Measurements from ENCODE around the gene C5AR1.
"Not testable (repeated sequence)": the region's sequence is repeated elsewhere in the genome, so short reads cannot be mapped to it uniquely, and the experiment has no call there.

C5AR1 gene

GRCh38 chr19:47284324-47284899 is 25.2 kb upstream of the C5AR1 start:
- DNase-seq (ENCODE audit: low spot score), result peak; percentile 78

GRCh38 chr19:47296036-47296435 is 13.6 kb upstream of the C5AR1 start:
- DNase-seq (ENCODE audit: low spot score), result peak; percentile 90

GRCh38 chr19:47300867-47301266 is 8.8 kb upstream of the C5AR1 start:
- DNase-seq (ENCODE audit: low spot score), result not testable (repeated sequence)

GRCh38 chr19:47302249-47302648 is 7.4 kb upstream of the C5AR1 start:
- no peak for DNase-seq (ENCODE audit: low spot score)

DNA sequence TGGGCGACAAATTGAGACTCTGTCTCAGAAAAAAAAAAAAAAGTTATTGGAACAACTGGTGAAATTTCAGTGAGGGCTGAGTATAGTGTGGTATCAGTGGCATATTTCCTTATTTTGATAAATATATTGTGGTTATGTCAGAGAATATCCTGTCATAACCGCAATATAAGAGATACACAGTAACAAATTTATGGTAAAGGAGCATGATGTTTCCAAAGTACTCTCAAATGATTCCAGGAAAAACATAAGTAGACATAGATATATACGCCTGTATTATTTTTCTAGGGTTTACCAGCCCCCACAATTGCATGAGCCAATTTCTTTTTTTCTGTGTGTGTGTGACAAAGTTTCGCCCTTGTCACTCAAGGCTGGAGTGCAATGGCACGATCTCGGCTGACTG is 5.7 kb upstream of the C5AR1 start:
- no peak for DNase-seq (ENCODE audit: low spot score)

DNA sequence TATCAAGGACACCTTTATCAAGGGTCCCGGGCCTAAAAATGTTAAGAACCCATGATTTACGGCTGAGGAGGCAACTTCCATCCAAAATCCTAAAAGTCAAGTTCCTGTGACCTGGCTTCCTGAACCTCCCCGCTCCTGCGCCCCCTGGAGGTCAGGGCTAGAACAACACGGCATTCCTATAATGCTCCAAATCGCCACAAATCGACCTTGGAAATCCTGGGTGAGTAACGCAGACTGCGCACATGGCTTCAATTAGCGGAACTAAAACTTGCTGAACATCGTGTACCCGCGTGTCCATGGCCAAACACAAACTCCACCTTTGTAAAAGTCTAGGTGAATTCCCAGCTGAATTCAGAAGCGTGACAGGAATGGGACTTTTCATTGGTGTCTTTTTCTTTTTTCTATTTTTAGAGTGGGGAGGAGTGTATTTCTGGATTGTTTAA is 4.3 kb upstream of the C5AR1 start:
- peak; percentile 54 for DNase-seq (ENCODE audit: low spot score)

DNA sequence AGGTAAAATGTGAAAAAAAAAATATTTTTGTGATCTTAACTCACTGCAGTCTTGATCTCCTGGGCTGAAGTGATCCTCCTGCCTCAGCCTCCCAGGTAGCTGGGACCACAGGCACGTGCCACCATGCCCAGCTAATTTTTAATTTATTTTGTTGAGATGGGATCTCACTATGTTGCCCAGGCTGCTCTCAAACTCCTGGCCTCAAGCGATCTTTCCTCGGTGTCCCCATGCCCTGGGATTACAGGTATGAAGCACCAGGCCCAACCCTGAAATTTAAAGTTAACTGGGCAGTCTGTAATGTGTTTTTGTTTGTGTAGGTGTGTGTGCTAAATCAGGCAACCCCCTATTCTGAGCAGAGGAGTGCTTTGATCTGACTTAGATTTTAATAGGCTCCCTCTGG is 3.4 kb upstream of the C5AR1 start:
- no peak for DNase-seq (ENCODE audit: low spot score)

GRCh38 chr19:47309038-47309437 is 623 bp upstream of the C5AR1 start:
- no peak for DNase-seq (ENCODE audit: low spot score)

- DNase-seq (ENCODE audit: low spot score), result no peak
Measured at GRCh38 chr19:47310323-47310722, 662 bp downstream of the C5AR1 start.

DNA sequence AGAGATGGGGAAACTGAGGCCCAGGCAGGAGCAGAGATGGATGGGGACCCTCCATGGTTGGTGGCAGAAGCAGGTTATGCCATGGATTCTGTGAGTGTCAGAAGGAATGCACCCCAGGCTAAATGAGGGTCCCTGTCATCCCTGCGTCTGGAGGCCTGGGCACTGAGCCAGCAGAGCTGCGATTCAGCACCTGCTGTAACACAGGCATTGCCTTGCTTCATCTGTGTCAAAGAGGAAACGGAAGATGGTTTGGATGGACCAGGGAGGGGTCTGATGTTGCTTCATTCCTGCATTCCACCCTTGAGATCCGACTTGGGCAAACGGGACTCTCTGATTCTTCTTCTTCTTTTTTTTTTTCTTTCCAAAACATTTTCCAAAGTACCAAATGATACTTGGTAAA is 1.2 kb downstream of the C5AR1 start:
- no peak for DNase-seq (ENCODE audit: low spot score)

DNA sequence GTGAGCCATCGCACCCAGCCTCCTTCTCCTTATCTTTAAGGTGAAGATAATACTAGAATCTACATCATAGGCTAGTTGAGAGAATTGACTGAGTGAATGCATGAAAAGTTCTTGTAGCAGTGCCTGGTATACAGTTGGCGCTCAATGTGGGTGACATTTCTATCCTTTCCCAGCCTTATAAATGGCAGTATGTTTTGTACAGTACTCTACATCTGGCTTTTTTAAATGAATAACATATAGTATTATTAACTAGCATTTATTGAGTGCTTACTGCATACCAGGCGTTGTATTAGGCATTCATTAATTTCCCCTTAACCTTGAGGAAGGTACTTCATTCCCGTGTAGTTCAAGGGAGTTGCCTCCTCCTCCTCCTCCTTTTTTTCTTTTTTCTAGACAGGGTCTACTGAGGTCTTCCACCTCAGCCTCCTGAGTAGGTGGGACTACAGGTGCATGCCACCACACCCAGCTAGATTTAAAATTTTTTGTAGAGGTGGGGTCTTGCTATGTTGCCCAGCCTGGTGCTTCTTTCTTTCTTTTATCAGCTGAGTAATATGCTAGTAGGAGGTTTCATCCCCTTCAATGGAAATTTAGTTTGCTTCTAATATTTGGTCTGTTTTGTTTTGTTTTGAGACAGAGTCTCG is 2.8 kb downstream of the C5AR1 start:
- DNase-seq (ENCODE audit: low spot score), result no peak

GRCh38 chr19:47313754-47314295 is 4.2 kb downstream of the C5AR1 start:
- no peak for DNase-seq (ENCODE audit: low spot score)

- DNase-seq (ENCODE audit: low spot score), result no peak
Measured at GRCh38 chr19:47315125-47315821, 5.6 kb downstream of the C5AR1 start.

DNA sequence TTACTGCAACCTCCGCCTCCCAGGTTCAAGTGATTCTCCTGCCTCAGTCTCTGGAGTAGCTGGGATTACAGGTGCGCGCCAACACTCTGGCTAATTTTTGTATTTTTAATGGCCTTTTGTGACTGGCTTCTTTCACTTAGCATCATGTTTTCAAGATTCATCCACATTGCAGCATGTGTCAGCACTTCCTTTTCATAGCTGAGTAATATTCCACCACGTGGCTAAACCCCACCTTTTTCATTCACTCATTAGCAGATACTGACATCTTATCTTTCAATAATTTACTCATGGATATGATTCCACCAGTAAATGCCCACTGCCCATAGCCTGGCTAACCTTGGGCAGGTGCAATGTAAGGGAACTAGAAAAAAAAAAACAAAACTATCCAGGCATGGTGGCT is 6.9 kb downstream of the C5AR1 start:
- DNase-seq (ENCODE audit: low spot score), result no peak

DNA sequence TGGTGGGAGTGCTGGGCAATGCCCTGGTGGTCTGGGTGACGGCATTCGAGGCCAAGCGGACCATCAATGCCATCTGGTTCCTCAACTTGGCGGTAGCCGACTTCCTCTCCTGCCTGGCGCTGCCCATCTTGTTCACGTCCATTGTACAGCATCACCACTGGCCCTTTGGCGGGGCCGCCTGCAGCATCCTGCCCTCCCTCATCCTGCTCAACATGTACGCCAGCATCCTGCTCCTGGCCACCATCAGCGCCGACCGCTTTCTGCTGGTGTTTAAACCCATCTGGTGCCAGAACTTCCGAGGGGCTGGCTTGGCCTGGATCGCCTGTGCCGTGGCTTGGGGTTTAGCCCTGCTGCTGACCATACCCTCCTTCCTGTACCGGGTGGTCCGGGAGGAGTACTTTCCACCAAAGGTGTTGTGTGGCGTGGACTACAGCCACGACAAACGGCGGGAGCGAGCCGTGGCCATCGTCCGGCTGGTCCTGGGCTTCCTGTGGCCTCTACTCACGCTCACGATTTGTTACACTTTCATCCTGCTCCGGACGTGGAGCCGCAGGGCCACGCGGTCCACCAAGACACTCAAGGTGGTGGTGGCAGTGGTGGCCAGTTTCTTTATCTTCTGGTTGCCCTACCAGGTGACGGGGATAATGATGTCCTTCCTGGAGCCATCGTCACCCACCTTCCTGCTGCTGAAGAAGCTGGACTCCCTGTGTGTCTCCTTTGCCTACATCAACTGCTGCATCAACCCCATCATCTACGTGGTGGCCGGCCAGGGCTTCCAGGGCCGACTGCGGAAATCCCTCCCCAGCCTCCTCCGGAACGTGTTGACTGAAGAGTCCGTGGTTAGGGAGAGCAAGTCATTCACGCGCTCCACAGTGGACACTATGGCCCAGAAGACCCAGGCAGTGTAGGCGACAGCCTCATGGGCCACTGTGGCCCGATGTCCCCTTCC is 10.5 kb downstream of the C5AR1 start:
- no peak for DNase-seq (ENCODE audit: low spot score)

DNA sequence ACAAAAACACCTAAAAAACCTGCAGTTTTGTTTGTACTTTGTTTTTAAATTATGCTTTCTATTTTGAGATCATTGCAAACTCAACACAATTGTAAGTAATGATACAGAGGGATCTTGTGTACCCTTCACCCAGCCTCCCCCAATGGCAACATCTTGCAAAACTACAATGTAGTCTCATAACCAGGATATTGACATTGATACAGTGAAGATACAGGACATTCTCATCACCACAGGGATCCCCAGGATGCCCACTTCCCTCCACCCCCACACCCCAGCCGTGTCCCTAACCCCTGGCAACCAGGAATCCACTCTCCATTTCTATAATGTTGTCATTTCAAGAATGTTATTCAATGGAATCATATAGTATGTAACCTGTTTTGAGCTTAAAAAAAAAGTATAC is 12.0 kb downstream of the C5AR1 start:
- no peak for DNase-seq (ENCODE audit: low spot score)

DNA sequence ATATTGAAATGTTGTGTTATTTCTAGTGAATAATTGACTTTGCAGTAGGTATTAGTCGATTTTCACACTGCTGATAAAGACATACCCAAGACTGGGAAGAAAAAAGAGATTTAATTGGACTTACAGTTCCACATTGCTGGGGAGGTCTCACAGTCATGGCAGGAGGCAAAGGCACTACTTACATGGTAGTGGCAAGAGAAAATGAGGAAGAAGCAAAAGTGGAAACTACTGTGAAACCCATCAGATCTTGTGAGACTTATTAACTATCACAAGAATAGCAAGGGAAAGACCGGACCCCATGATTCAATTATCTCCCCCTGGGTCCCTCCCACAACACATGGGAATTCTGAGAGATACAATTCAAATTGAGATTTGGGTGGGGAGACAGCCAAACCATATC is 12.4 kb downstream of the C5AR1 start:
- no peak for DNase-seq (ENCODE audit: low spot score)

- DNase-seq (ENCODE audit: low spot score), result no peak
Measured at GRCh38 chr19:47323409-47323808, 13.7 kb downstream of the C5AR1 start.

GRCh38 chr19:47323872-47324271 is 14.2 kb downstream of the C5AR1 start:
- no peak for DNase-seq (ENCODE audit: low spot score)

DNA sequence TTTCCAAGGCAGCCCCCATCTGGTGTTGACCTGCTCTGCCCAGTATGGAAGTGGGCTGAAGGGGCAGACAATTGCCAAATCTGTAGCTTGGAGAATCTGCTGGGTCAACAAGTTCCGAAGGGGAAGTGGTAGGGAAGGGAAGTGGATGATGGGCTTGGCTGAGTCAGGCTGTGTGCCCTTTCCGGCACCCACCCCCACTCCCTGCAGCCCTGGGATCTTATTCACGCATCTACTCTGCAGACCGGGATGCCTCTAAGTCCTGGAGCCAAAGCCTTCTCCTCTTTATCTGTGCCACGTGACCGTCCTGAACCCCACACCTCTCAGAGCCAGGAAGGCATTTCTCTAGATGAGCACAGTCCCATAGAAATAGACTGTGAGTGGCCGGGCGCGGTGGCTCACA is 14.8 kb downstream of the C5AR1 start:
- DNase-seq (ENCODE audit: low spot score), result no peak

GRCh38 chr19:47330466-47330869 is 20.8 kb downstream of the C5AR1 start:
- DNase-seq (ENCODE audit: low spot score), result no peak

DNA sequence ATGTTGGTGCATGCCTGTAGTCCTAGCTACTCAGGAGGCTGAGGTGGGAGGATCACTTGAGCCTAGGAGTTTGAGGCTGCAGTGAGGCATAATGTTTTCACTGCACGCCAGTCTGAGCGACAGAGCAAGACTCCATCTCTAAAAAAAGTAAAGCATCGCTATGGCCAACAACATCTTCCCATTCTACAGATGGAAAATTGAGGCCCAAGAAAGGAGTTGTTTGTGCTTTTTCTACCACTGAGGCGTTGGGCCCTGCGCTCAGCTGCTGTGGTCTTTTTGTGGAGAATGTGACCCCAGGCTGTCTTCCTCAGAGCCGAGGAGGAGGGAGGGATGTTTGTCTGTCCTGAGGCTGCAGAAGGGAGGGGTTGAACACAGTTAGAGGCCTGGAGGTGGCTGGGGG is 21.8 kb downstream of the C5AR1 start:
- DNase-seq (ENCODE audit: low spot score), result no peak
